Astrocyte (in vitro differentiated cells and primary cell): ENCODE results near the gene FMN1. TPM values are rescaled to one million over a fixed set of nuclear protein-coding genes. Genes with fewer than 3 reads are reported as not detected.

ENCODE experiments used
- DNase-seq: peaks from one replicate; pipeline ENCODE4 v3.0.0-alpha.2; 2010; ENCODE audit warnings: low read depth
- FAIRE-seq: peaks from 2 replicates; lab custom pipeline; 2011; peaks lifted over from hg19 to GRCh38; lab: Jason Lieb, UNC
- H2AFZ ChIP-seq: 2 replicates; pipeline ENCODE4 v1.6.0; 2012; ENCODE audit warnings: low read depth, low read length, inconsistent platforms
- H3K27ac ChIP-seq: 2 replicates; pipeline ENCODE4 v1.5.1; 2011; ENCODE audit warnings: low read depth, low read length, inconsistent platforms
- H3K27me3 ChIP-seq: 2 replicates; pipeline ENCODE4 v1.6.0; 2011; ENCODE audit warnings: low read length, inconsistent platforms; ENCODE audit not compliant: insufficient read depth
- H3K36me3 ChIP-seq: 2 replicates; pipeline ENCODE4 v1.5.1; 2011; ENCODE audit warnings: low read length, inconsistent platforms; ENCODE audit not compliant: insufficient read depth
- H3K4me1 ChIP-seq: 2 replicates; pipeline ENCODE4 v1.5.1; 2011; ENCODE audit warnings: low read length, inconsistent platforms; ENCODE audit not compliant: insufficient read depth
- H3K4me2 ChIP-seq: 2 replicates; pipeline ENCODE4 v1.6.0; 2012; ENCODE audit warnings: low read length, inconsistent platforms
- H3K4me3 ChIP-seq: 2 replicates; pipeline ENCODE4 v1.5.1; 2011; ENCODE audit warnings: low read depth, mild to moderate bottlenecking, low read length, inconsistent platforms; ENCODE audit not compliant: insufficient read depth
- H3K79me2 ChIP-seq: 2 replicates; pipeline ENCODE4 v1.6.0; 2012; ENCODE audit warnings: mild to moderate bottlenecking, low read length, inconsistent platforms; ENCODE audit not compliant: insufficient read depth
- H3K9ac ChIP-seq: 2 replicates; pipeline ENCODE4 v1.6.0; 2012; ENCODE audit warnings: mild to moderate bottlenecking, low read length, inconsistent platforms
- H3K9me3 ChIP-seq: 2 replicates; pipeline ENCODE4 v1.5.1; 2012; ENCODE audit warnings: low read depth, mild to moderate bottlenecking, low read length, inconsistent platforms; ENCODE audit not compliant: insufficient read depth
- H4K20me1 ChIP-seq: 2 replicates; pipeline ENCODE4 v1.6.0; 2012; ENCODE audit warnings: low read length, inconsistent platforms; ENCODE audit not compliant: insufficient read depth
- H3K27ac Mint-ChIP-seq: one replicate; pipeline ENCODE4 v1.8.0; 2021; ENCODE audit warnings: mild to moderate bottlenecking, mixed read lengths; ENCODE audit not compliant: unreplicated experiment
- H3K27me3 Mint-ChIP-seq: one replicate; pipeline ENCODE4 v1.8.0; 2021; ENCODE audit warnings: low read depth, mixed read lengths; ENCODE audit not compliant: unreplicated experiment
- H3K36me3 Mint-ChIP-seq: one replicate; pipeline ENCODE4 v1.8.0; 2021; ENCODE audit warnings: low read depth, mixed read lengths; ENCODE audit not compliant: unreplicated experiment
- H3K4me1 Mint-ChIP-seq: one replicate; pipeline ENCODE4 v1.8.0; 2021; ENCODE audit warnings: low read depth, mixed read lengths; ENCODE audit not compliant: unreplicated experiment
- H3K4me3 Mint-ChIP-seq: one replicate; pipeline ENCODE4 v1.8.0; 2021; ENCODE audit warnings: mild to moderate bottlenecking, moderate library complexity, mixed read lengths; ENCODE audit not compliant: unreplicated experiment
- H3K9me3 Mint-ChIP-seq: one replicate; pipeline ENCODE4 v1.8.0; 2021; ENCODE audit warnings: mild to moderate bottlenecking, mixed read lengths; ENCODE audit not compliant: unreplicated experiment
- CTCF ChIP-seq: IDR thresholded peaks from 2 replicates; pipeline ENCODE4 v1.5.1; 2011; ENCODE audit warnings: low read depth, mild to moderate bottlenecking, inconsistent platforms, low read length, moderate library complexity; ENCODE audit not compliant: insufficient read depth
- EZH2 ChIP-seq: IDR thresholded peaks from 2 replicates; pipeline ENCODE4 v1.6.1; 2012; ENCODE audit warnings: mild to moderate bottlenecking, low read length, inconsistent platforms; ENCODE audit not compliant: insufficient read depth
- total RNA-seq: library from RNA; stranded (reverse); gene quantifications from 2 replicates; pipeline ENCODE4 v1.2.1, GENCODE V29; 2021

FMN1 gene
- total RNA-seq, 1 donor from 2014 or later: 5.3 TPM

- Histone ChIP-seq H3K9ac (no peak overlapping the region), H3K4me3 (no peak overlapping the region), H3K4me2 (no peak overlapping the region), H3K27ac (no peak overlapping the region), H3K79me2 (no peaks in the 10 kb centered on the region), H4K20me1 (no peaks in the 10 kb centered on the region), H3K27me3 (no peaks in the 10 kb centered on the region), H2AFZ (no peak overlapping the region), H3K4me1 (no peaks in the 10 kb centered on the region), H3K36me3 (no peaks in the 10 kb centered on the region), H3K9me3 (no peaks in the 10 kb centered on the region)
- H3K4me3 Mint-ChIP-seq: no peak overlapping the region
- H3K27ac Mint-ChIP-seq: no peak overlapping the region
- peaks cover 2% of the 10 kb centered on the region for H3K36me3 Mint-ChIP-seq
- FAIRE-seq (no peak), DNase-seq (no peak)
- peaks cover 9% of the 10 kb centered on the region for H3K4me1 Mint-ChIP-seq
- no peaks in the 10 kb centered on the region for H3K27me3 Mint-ChIP-seq
- no peaks in the 10 kb centered on the region for H3K9me3 Mint-ChIP-seq
- TF ChIP-seq CTCF (no peak), EZH2 (no peak)
Measured at GRCh38 chr15:32898414-32898813, 296.1 kb downstream of the FMN1 start.

- H3K79me2 ChIP-seq: no peaks in the 10 kb centered on the region
- no peak for TF ChIP-seq CTCF
- no peak for TF ChIP-seq EZH2
- Mint-ChIP-seq H3K27me3 (no peaks in the 10 kb centered on the region), H3K36me3 (peaks cover 8% of the 10 kb centered on the region), H3K4me3 (no peak overlapping the region), H3K9me3 (peaks cover 4% of the 10 kb centered on the region), H3K4me1 (no peaks in the 10 kb centered on the region), H3K27ac (no peak overlapping the region)
- no peaks in the 10 kb centered on the region for H3K36me3 ChIP-seq
- no peak overlapping the region for H2AFZ ChIP-seq
- H3K27ac ChIP-seq: no peak overlapping the region
- no peaks in the 10 kb centered on the region for H3K4me1 ChIP-seq
- FAIRE-seq: no peak
- no peak for DNase-seq
- H3K4me2 ChIP-seq: no peak overlapping the region
- H3K9me3 ChIP-seq: no peaks in the 10 kb centered on the region
- no peak overlapping the region for H3K4me3 ChIP-seq
- H3K9ac ChIP-seq: no peak overlapping the region
- H4K20me1 ChIP-seq: no peaks in the 10 kb centered on the region
- no peaks in the 10 kb centered on the region for H3K27me3 ChIP-seq
Measured at GRCh38 chr15:32893421-32893820, 301.1 kb downstream of the FMN1 start.

- Mint-ChIP-seq H3K27me3 (no peaks in the 10 kb centered on the region), H3K27ac (no peak overlapping the region), H3K4me1 (no peaks in the 10 kb centered on the region), H3K9me3 (peaks cover 4% of the 10 kb centered on the region), H3K4me3 (no peak overlapping the region), H3K36me3 (peaks cover 7% of the 10 kb centered on the region)
- Histone ChIP-seq H3K27me3 (no peaks in the 10 kb centered on the region), H3K79me2 (no peaks in the 10 kb centered on the region), H3K4me2 (no peak overlapping the region), H2AFZ (no peak overlapping the region), H3K4me1 (no peaks in the 10 kb centered on the region), H3K27ac (no peak overlapping the region), H3K9ac (no peak overlapping the region), H4K20me1 (no peaks in the 10 kb centered on the region), H3K9me3 (no peaks in the 10 kb centered on the region), H3K4me3 (no peak overlapping the region), H3K36me3 (no peaks in the 10 kb centered on the region)
- DNase-seq (no peak), FAIRE-seq (no peak)
- no peak for TF ChIP-seq EZH2
- TF ChIP-seq CTCF: no peak
Measured at GRCh38 chr15:32889214-32889613, 305.3 kb downstream of the FMN1 start.
